Stomach (tissue), 9 donors: ENCODE results near the gene TM9SF1. TPM values are rescaled to one million over a fixed set of nuclear protein-coding genes. Genes with fewer than 3 reads are reported as not detected.

Experiments used
- DNase-seq, 2 donors: peaks; one replicate each; pipeline versions ENCODE4 v3.0.0 to v3.0.0-alpha.2; 2013 to 2019
- H3K27ac ChIP-seq, 5 donors: fragments of 200-600 bp in 4 of 5; sonication (generic) in 4 of 5; one replicate each; pipeline ENCODE4 v1.5.1; 2013 to 2019; ENCODE audit warnings: mild to moderate bottlenecking in 1 of 5, moderate library complexity in 1 of 5
- H3K27me3 ChIP-seq, 3 donors: fragments of 200-600 bp; sonication (generic); one replicate each; pipeline ENCODE4 v1.5.1; 2017 to 2019; ENCODE audit warnings: mixed run types in 1 of 3
- H3K36me3 ChIP-seq, 4 donors: fragments of 200-600 bp; sonication (generic); 1 replicate in 3 of 4; 2 replicates in 1 of 4; pipeline ENCODE4 v1.5.1; 2016 to 2019
- H3K4me1 ChIP-seq, 4 donors: fragments of 200-600 bp; sonication (generic); one replicate each; pipeline ENCODE4 v1.5.1; 2016 to 2019
- H3K4me3 ChIP-seq, 4 donors: fragments of 200-600 bp; sonication (generic) in 3 of 4; one replicate each; pipeline ENCODE4 v1.5.1; 2016 to 2019; ENCODE audit warnings: mild to moderate bottlenecking in 1 of 4
- H3K9me3 ChIP-seq, 4 donors: fragments of 200-600 bp; sonication (generic); one replicate each; pipeline ENCODE4 v1.5.1; 2016 to 2019
- EP300 ChIP-seq: sonication (generic); formaldehyde crosslinking; IDR thresholded peaks from one replicate; pipeline ENCODE4 v1.6.1; 2017; ENCODE audit warnings: antibody characterized with exemption
- POLR2A ChIP-seq, 4 donors: fragments of 450-650 bp; IDR thresholded peaks; one replicate each; pipeline ENCODE4 v1.6.1; 2016; ENCODE audit warnings: antibody characterized with exemption in 4 of 4, control low read depth in 2 of 4, mild to moderate bottlenecking in 1 of 4, moderate library complexity in 1 of 4
- POLR2AphosphoS5 ChIP-seq, 3 donors: sonication (generic); formaldehyde crosslinking; IDR thresholded peaks; one replicate each; pipeline ENCODE4 v1.6.1; 2016; ENCODE audit warnings: antibody characterized with exemption in 3 of 3
- WGBS, 5 donors: extraction: QIAGEN DNeasy Blood & Tissue Kit in 3 of 5; methylation state at CpG; one replicate each; pipeline versions ENCODE4 v1.1.5 to v1.1.7; 2013 to 2018; 5-methylcytosine and 5-hydroxymethylcytosine counted together
- intact Hi-C: fragments of 100-400 bp; cut with DNase I; formaldehyde crosslinking; loops from one replicate; pipeline ENCODE4 v1.15.1; 2023; ENCODE audit warnings: low total_unique reads
- polyA plus RNA-seq, 3 donors: library from polyadenylated mRNA; stranded (reverse); fragments of 200-250 nt; gene quantifications; one replicate each; pipeline ENCODE4 v1.2.3, GENCODE V29; 2013
- total RNA-seq, 5 donors: library from RNA; depleted of rRNA; stranded (reverse); fragments of >200 nt; gene quantifications; one replicate each; pipeline versions ENCODE4 v1.1.0 to v1.2.3, GENCODE V29; 2014 to 2016
- TF ChIP-seq, protein P1 (sequence below), 7 experiments: fragments of 450-650 bp in 4 of 7; fragments of 200-600 bp in 3 of 7; sonication (generic) in 3 of 7; IDR thresholded peaks; one replicate each; pipeline ENCODE4 v1.5.1; 2016 to 2019; ENCODE audit warnings: antibody characterized with exemption in 7 of 7, control low read depth in 2 of 7, mild to moderate bottlenecking in 1 of 7
- donor health status: healthy with polysubstance abuse.
- donor health status: Bipolar disorder and iron deficiency.
- donor health status: healthy.

The TM9SF1 gene
- total and polyA plus RNA-seq, 8 donors: 6.4 to 79.7 (median 28.8) TPM

- intact Hi-C loops: no loop called here
- Histone ChIP-seq H3K4me3 (peak overlapping the region; percentile 46 to 52 (median 48)), H3K36me3 (peaks cover 13 to 70% (median 64%) of the 10 kb centered on the region in 4 donors), H3K27ac (peak overlapping the region; percentile 67 to 79 (median 75)), H3K9me3 (no peaks in the 10 kb centered on the region), H3K4me1 (peaks cover 0 to 41% (median 22%) of the 10 kb centered on the region in 4 donors), H3K27me3 (no peaks in the 10 kb centered on the region)
- DNase-seq: peak in 1 of 2 donors; percentile 62
- 16 to 38% (median 28%) methylated on average over 25 to 30 of the region's 30 CpGs for WGBS, 5 donors
- TF ChIP-seq EP300 (no peak), POLR2A (IDR thresholded peaks at IDR 0.05) (no peak), POLR2AphosphoS5 (IDR thresholded peaks at IDR 0.05) (no peak)
- TF ChIP-seq, protein P1, sequence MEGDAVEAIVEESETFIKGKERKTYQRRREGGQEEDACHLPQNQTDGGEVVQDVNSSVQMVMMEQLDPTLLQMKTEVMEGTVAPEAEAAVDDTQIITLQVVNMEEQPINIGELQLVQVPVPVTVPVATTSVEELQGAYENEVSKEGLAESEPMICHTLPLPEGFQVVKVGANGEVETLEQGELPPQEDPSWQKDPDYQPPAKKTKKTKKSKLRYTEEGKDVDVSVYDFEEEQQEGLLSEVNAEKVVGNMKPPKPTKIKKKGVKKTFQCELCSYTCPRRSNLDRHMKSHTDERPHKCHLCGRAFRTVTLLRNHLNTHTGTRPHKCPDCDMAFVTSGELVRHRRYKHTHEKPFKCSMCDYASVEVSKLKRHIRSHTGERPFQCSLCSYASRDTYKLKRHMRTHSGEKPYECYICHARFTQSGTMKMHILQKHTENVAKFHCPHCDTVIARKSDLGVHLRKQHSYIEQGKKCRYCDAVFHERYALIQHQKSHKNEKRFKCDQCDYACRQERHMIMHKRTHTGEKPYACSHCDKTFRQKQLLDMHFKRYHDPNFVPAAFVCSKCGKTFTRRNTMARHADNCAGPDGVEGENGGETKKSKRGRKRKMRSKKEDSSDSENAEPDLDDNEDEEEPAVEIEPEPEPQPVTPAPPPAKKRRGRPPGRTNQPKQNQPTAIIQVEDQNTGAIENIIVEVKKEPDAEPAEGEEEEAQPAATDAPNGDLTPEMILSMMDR (IDR thresholded peaks at IDR 0.05): no peak
These were observed 22.9 kb downstream of the TM9SF1 start for GRCh38 chr14:24172261-24172860.

DNA sequence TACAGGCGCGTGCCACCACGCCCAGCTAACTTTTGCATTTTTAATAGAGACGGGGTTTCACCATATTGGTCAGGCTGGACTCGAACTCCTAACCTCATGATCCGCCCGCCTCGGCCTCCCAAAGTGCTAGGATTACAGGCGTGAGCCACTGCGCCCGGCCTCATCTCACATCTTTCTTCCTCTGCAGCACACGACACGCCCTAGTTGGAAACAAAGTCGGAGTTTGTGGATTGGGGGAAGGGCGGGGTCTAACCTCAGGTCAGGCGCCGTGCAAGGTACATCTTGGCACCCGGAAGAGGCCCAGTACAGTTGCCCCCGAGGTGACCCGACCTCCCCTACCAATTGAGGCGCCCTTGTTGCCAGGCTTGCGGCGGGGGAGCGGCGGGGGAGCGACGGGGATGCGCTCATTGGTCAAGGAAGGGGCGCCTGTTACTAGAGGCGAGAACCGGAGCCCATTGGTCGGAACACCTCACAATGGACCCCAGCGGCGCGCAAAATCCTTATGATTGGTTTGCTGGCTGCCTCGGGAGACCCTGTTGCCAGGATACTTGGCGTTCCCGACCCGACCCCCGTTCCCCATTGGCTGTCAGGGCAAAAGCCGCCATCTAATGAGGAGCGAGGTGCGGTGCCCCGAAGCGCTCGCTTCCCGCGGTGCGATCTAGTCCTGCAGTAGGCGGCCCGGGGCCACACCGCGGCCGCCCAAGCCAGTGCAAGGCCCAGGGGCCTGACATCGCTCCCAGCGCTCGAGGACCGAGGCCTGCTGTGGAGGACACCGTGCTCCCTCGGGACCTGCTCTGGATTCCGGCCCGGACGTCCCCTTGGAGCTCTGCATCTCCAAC, 23.6 kb downstream of the TM9SF1 start, which contains the start of gene REC8:
Gene REC8, plus strand, starts transcription at position 659 of the 839 bp plus-strand sequence. CDS start 473 bp downstream, outside the sequence.
- peak within 1 kb of the TSS; percentile 46 to 52 (median 48) for H3K4me3 ChIP-seq
- TF ChIP-seq POLR2A (IDR thresholded peaks at IDR 0.05) (peak in 1 of 4 donors; percentile 33), POLR2AphosphoS5 (IDR thresholded peaks at IDR 0.05) (peak; percentile 6 to 71 (median 49)), EP300 (no peak)
- TF ChIP-seq, protein P1 (IDR thresholded peaks at IDR 0.05): peak in 1 of 7 experiments; percentile 11
- no peaks in the 10 kb centered on the region for H3K27me3 ChIP-seq
- WGBS, 5 donors: 6 to 17% (median 8%) methylated on average over 41 to 63 of the region's 63 CpGs
- peak; percentile 82 to 98 for DNase-seq
- peaks cover 5 to 70% (median 64%) of the 10 kb centered on the region in 4 donors for H3K36me3 ChIP-seq
- peaks cover 0 to 48% (median 22%) of the 10 kb centered on the region in 4 donors for H3K4me1 ChIP-seq
- peak within 1 kb of the TSS; percentile 67 to 79 (median 75) for H3K27ac ChIP-seq
- no peaks in the 10 kb centered on the region for H3K9me3 ChIP-seq
- intact Hi-C loops: no loop called here

GRCh38 chr14:24167469-24168114, 27.6 kb downstream of the TM9SF1 start:
- H3K27me3 ChIP-seq: no peaks in the 10 kb centered on the region
- no peaks in the 10 kb centered on the region for H3K9me3 ChIP-seq
- intact Hi-C loops: no loop called here
- TF ChIP-seq EP300 (no peak), POLR2A (IDR thresholded peaks at IDR 0.05) (no peak), POLR2AphosphoS5 (IDR thresholded peaks at IDR 0.05) (no peak)
- TF ChIP-seq, protein P1 (IDR thresholded peaks at IDR 0.05): no peak
- no peak for DNase-seq
- peaks cover 8 to 75% (median 44%) of the 10 kb centered on the region in 4 donors for H3K4me1 ChIP-seq
- H3K27ac ChIP-seq: peak overlapping the region in 2 of 5 donors; percentile 22 to 44
- H3K36me3 ChIP-seq: peaks cover 37 to 77% (median 70%) of the 10 kb centered on the region in 4 donors
- no peak overlapping the region for H3K4me3 ChIP-seq
- WGBS, 5 donors: 80 to 95% (median 89%) methylated on average over 3 of the region's 3 CpGs

DNA sequence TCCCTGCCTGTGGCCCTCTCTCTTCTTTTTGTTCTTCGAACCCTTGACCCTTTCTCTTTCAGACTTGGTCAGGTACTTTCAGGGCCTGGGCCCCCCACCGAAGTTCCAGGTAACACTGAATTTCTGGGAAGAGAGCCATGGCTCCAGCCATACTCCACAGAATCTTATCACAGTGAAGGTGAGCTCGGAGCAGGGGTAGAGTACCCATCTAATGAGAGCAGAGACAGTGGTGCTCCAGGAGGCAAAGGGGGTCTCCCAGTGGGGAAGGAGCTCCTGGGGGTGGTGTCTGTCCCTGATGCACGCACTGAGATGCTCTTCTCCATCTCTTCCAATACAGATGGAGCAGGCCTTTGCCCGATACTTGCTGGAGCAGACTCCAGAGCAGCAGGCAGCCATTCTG, 29.5 kb downstream of the TM9SF1 start:
- H3K27me3 ChIP-seq: no peaks in the 10 kb centered on the region
- H3K9me3 ChIP-seq: no peaks in the 10 kb centered on the region
- no peak for DNase-seq
- intact Hi-C loops: no loop called here
- TF ChIP-seq POLR2AphosphoS5 (IDR thresholded peaks at IDR 0.05) (no peak), EP300 (no peak), POLR2A (IDR thresholded peaks at IDR 0.05) (no peak)
- TF ChIP-seq, protein P1 (IDR thresholded peaks at IDR 0.05): no peak
- H3K36me3 ChIP-seq: peaks cover 37 to 79% (median 71%) of the 10 kb centered on the region in 4 donors
- H3K27ac ChIP-seq: no peak overlapping the region
- H3K4me3 ChIP-seq: no peak overlapping the region
- H3K4me1 ChIP-seq: peaks cover 20 to 68% (median 40%) of the 10 kb centered on the region in 4 donors
- 75 to 90% (median 80%) methylated on average over 5 of the region's 5 CpGs for WGBS, 5 donors
